Measurements from ENCODE around the gene TAS2R38.

Gene TAS2R38

GRCh38 chr7:141975806-141976523 lies 2.4 kb upstream of the TAS2R38 start:
- DNase-seq: no peak

GRCh38 chr7:141974831-141975230 lies 1.3 kb upstream of the TAS2R38 start:
- DNase-seq: no peak

DNA sequence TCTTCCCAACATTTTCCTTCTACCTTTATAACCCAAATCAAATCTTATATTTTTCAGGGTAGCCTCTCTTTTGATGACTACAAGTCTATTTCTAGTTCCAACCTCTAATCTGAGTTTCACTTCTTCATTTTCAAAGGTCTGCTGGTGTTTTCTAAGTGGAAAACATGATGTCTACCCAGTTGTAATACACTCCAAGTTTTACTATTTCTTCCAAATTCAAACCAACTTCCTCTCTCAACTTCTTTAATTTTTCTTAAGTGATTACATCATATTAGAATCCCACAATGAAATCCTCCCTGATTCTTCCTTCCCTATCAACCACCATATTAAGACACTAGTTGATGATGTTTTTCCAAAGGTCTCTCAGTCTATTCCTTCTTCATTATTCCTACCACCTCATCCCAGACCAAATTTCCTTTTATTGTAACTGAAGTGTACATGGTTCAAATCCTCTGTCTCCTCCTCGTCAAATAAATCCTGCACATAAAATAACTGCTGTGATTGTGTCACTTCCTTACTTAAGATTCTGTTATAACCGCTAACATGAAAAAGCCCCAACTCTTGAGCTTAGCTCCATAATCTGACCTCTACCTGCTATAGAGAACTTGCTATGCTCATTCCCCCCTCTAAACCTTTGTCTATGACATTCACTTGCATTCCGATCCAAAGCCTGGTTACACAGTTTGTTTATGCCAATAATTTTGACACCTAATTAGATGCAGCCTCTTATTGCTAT lies 12.7 kb downstream of the TAS2R38 start:
- DNase-seq: no peak

GRCh38 chr7:141956084-141956483 lies 17.5 kb downstream of the TAS2R38 start:
- no peak for DNase-seq

GRCh38 chr7:141954334-141954733 lies 19.2 kb downstream of the TAS2R38 start:
- DNase-seq: no peak

DNA sequence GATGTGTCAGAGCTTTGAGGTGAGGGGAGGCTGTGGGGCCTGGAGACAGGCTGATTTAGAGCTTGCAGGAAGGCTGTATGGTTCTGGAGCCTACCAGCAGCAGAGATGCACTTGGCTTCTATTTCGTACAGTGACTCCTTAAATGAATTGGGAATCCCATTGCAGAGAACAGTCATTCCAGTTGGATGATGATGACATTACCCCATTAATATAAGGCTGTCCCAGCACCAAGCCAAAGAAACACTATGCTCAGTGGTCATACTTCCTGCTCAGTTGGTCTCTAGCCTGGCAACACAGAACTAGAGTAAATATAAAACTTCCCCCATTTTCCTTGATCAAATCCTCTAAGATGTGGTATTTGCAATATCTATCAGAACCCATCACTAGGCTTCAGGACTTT lies 21.1 kb downstream of the TAS2R38 start:
- DNase-seq: no peak

DNA sequence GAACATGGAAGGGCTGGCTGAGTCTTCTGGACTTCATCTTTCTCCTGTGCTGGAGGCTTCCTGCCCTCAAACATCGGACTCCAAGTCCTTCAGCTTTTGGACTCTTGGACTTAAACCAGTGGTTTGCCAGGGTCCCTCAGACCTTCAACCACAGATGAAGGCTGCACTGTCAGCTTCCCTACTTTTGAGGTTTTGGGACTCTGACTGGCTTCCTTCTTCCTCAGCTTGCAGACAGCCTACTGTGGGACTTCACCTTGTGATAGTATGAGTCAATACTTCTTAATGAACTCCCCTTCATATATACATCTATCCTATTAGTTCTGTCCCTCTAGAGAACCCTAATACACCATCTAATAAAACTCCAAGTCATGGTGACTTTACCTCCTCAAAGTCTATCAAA lies 22.8 kb downstream of the TAS2R38 start:
- DNase-seq: no peak

DNA sequence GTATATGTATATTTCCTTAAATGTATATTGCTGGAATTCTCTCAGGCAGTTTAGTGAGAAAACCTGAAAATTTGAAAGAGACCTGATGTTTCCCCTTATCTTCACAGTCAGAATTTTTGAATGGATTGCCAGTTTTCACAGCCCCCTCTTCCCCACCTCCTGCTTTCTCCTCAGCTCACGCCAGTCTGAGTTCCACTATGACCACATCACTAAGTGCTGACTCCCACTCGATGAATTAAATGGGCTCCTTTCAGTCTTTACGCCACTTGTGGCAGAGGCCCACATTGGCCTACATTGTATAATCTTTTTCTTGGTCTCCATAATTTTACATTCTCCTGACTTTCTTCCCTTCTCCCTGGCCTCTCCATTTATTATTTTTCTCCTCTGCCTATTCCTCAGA lies 23.7 kb downstream of the TAS2R38 start:
- no peak for DNase-seq

GRCh38 chr7:141949451-141949850 lies 24.1 kb downstream of the TAS2R38 start:
- DNase-seq: no peak

DNA sequence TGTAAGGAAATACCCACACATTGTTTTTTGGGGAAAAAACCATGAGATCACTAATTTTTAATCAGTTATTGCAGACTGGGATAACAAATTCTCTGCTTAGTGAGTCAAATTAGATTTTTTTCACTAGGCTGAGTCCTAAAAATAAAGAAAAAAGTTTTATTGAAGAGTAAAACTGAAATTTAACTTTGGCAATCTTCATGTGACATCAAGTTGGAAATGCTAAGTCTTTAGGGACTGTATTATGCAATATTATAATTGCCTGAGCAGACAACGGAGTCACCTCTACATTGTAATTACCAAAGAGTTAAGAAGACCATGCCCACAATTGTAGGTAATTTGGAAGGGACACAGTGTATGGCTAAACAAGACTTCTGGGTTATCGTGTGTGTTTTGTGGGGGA lies 24.6 kb downstream of the TAS2R38 start:
- no peak for DNase-seq

- DNase-seq: no peak
Measured at GRCh38 chr7:141946796-141947195, 26.8 kb downstream of the TAS2R38 start, which contains the start of gene CLEC5A. CLEC5A (minus strand) TSS chr7:141946974; CDS start chr7:141946292, 682 bp downstream.

- DNase-seq: no peak
Measured at GRCh38 chr7:141945356-141945755, 28.2 kb downstream of the TAS2R38 start.

GRCh38 chr7:141944811-141945210 lies 28.8 kb downstream of the TAS2R38 start:
- DNase-seq: no peak

DNA sequence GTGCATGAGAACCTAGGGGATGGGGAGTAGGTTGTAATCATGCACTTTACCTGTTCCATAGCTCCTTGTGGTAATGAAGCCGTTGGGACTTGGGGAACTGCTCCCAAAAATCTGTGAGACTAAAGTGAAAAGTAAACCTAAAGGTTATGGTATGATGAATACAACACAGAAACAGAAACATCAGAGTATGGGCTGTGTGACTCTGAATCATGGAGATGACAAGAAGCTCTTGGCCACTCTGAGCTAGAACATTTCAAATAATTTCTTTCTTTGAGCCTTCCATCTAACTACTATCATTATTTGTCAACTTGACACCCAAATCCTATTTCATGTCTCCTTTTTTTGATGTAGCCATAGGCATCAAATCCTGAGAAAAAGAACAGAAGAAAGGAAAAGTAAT lies 29.7 kb downstream of the TAS2R38 start:
- DNase-seq: no peak

GRCh38 chr7:141941075-141941474 lies 32.5 kb downstream of the TAS2R38 start:
- DNase-seq: no peak

DNA sequence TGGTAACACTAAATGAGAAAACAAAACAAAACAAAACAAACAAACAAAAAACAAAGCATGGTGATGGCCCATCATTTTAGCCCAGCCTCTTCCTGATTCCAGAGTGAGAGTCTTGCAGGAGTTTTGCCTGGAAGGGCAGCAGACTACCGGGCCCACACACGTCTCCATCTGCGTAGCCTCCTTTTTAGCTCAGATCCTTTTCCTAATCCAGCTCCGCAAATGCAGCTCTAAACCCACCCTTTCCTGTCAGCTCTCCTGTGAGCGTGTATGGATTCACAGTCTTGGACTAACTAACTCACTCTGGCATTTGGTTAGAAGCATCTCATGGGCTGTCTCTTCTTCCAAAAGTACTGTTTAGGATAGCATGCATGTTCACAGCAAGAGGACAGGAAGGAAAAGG lies 43.4 kb downstream of the TAS2R38 start:
- no peak for DNase-seq

DNA sequence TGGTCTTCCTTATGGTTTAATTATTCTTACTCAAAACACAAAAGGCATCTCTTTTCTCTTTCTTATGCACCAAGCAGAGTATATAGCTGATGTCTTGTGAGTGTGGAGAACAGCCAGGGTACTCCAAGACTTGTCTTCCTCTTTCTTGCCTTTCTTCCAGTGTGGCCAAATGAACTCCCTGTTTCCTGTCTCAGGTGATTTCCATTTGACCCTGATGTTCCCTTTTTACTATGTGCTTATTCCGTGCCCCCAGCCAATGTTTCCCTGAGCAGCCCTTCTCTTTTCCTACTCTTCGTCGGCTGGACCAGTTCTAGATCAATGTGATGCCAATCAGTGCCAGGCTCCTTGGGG lies 44.8 kb downstream of the TAS2R38 start:
- no peak for DNase-seq

- no peak for DNase-seq
Measured at GRCh38 chr7:141928146-141928844, 45.3 kb downstream of the TAS2R38 start.
